WI38 (cell line): ENCODE data around the gene SEMG2.
A peak's percentile ranks its signal among the peaks of the same experiment; 100 is the strongest.

Experiments
- H3K4me3 ChIP-seq: 2 replicates; pipeline ENCODE4 v1.5.1; 2011; ENCODE audit warnings: low read depth, mild to moderate bottlenecking, control low read depth, low read length
- TF ChIP-seq, protein P1 (sequence below): IDR thresholded peaks from 2 replicates; pipeline ENCODE4 v1.5.1; 2012; ENCODE audit warnings: low read depth, mild to moderate bottlenecking, control low read depth, low read length

SEMG2 gene

DNA sequence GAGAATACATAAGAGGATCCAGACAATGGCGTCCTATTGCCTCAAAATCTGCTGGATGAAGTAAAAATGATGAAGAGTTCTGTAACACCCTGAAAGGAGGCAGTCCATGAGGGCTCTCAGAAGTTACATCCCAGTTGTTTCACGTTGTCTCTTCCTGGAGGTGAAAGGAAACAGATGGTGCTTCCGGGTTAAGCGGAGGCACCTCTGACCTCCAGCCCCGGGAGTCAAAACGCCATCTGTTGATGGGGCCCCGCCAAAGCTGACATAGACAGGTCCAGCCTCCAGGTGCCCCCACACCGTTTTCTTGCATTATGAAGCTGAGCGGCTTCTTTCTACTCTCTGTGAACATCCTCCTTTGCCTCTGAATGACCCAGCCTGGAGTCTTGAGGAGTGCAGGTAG lies 9.5 kb downstream of the SEMG2 start:
- H3K4me3 ChIP-seq: no peak overlapping the region
- TF ChIP-seq, protein P1, sequence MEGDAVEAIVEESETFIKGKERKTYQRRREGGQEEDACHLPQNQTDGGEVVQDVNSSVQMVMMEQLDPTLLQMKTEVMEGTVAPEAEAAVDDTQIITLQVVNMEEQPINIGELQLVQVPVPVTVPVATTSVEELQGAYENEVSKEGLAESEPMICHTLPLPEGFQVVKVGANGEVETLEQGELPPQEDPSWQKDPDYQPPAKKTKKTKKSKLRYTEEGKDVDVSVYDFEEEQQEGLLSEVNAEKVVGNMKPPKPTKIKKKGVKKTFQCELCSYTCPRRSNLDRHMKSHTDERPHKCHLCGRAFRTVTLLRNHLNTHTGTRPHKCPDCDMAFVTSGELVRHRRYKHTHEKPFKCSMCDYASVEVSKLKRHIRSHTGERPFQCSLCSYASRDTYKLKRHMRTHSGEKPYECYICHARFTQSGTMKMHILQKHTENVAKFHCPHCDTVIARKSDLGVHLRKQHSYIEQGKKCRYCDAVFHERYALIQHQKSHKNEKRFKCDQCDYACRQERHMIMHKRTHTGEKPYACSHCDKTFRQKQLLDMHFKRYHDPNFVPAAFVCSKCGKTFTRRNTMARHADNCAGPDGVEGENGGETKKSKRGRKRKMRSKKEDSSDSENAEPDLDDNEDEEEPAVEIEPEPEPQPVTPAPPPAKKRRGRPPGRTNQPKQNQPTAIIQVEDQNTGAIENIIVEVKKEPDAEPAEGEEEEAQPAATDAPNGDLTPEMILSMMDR: no peak

DNA sequence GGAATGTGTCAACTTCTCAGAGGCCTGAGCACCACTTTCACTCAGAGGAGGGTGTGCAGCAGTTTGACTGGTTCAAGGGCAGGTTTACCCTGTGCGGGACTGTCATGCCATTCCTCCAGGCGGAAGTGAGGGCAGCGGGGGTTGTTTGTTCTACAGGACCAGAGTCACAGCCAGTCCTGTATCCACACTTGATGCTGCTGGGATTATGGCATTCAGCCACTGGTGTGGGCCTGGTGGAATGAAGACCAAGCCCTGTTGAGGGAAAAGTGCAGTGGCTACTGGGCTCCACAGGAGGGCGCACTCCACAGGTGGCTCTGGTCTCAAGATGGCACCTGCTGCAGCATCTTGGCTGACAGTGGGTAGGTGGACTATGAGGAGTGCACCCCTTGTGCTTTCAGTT lies 14.8 kb downstream of the SEMG2 start:
- TF ChIP-seq, protein P1: peak; percentile 35; the same call in 1 of the 2 replicates
- H3K4me3 ChIP-seq: no peak overlapping the region

DNA sequence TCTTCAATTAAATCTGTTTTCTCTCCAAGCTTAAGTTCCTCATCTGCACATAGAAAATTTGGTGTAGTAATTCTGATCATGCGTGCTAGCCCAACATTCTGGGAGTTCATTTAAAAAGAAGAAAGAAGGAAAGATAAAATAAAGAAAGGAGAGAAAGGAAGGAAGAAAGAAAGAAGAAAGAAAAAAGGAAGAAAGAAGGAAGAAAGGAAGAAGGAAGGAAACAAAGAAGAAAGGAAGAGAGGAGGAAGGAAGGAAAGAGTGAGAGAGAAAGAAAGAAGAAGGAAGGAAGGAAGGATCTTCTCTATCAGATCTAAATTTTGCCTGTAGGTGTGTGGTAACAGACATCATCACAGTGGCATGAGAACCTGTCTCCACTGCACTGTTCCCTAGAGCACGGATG lies 17.0 kb downstream of the SEMG2 start:
- H3K4me3 ChIP-seq: no peak overlapping the region
- TF ChIP-seq, protein P1: no peak

DNA sequence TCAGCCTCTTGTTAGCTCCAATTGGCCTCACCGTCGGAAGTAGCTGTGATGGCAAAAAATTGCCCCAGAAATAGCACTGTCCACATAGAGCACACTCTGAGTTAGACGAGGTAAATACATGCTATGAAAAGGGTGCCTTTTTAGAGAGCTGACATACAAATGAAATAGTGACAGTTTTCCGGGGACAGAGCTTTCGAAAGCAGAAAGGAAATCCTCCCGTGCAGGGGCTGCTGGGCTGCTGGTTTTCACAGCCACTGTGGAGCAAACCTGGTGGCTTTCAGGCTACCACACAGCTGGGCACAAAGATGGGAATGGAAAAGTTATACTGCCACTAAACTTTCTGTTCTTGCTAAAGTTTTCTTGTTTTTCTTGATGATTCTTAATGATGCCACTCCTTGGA lies 24.9 kb downstream of the SEMG2 start:
- H3K4me3 ChIP-seq: no peak overlapping the region
- TF ChIP-seq, protein P1: no peak

DNA sequence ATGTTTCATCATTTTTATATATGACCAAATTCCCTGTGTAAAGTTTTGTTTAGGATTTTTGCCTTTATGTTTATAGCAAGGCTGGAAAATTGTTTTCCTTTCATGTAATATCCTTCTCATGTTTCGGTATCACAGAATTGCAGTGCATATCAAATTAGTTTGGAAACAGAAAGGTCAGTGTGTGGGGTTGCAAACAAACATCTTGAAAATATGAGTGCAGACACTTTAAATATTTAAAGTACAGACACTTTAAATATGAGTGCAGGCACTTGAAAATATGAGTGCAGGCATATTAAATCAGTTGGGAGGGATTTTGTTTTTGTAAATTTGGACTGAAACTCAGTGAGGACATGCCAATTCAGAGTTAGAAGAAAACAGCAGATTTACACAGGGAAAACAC lies 26.7 kb downstream of the SEMG2 start:
- H3K4me3 ChIP-seq: no peak overlapping the region
- TF ChIP-seq, protein P1: no peak

DNA sequence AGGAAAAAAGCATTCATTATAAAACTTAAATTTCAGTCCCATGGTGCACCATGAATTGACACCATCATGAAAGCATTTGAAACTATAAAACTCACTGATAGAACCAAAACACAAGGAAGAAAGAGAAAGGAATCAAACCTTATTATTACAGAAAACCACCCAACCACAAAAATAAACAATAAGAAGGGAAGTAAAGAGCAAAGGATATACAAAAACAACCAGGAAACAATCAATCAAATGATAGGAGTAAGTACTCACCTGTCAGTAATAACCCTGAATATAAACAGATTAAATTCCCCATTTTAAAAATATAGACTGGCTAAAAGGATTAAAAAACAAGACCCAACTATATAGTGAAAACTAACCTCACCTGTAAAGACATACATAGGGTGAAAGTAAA lies 27.4 kb downstream of the SEMG2 start:
- H3K4me3 ChIP-seq: no peak overlapping the region
- TF ChIP-seq, protein P1: no peak

DNA sequence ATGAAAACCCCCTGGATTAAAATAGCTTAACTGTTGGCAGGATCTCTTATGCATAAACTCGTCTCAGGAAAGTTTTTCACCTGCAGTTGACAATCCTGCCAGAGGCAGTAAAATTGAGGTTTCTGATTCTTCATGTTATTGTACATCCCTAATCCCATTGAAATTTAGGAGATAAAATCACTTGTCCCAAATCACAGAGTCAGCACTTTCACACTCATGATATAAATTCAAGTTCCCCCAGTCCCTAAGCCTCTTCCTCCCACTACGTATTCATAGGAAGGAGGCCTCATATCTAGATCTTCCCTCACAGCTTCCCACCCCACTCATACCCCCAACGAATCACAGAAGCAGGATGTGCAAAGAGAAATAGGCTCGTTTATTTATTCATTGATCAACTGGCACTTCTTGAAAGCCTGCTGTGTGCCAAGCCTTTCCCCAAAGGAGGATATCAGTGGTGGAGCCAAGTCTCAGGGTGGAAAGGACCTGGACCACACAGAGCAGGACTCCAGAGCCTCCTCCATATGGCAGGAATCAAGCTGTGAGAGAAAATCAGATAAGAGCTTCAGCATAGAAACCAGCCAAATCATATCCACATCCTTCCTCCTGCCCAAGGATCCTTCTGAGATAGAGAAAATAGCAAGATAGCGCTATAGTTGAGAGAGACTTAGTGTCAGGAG lies 30.8 kb downstream of the SEMG2 start:
- H3K4me3 ChIP-seq: no peak overlapping the region
- TF ChIP-seq, protein P1: no peak
